Activated naive CD4-positive, alpha-beta T cell treated with anti-CD3 and anti-CD28 coated beads, Interleukin-2, amount 50 U/mL, for 24 hours (primary cell): ENCODE results near the gene GLRA1.
A peak's percentile ranks its signal among the peaks of the same experiment; 100 is the strongest.
"Not testable (repeated sequence)": the region's sequence is repeated elsewhere in the genome, so short reads cannot be mapped to it uniquely, and the experiment has no call there.

Source experiments
- H3K27ac Mint-ChIP-seq: one replicate; pipeline ENCODE4 v1.8.0; 2021; ENCODE audit warnings: mild to moderate bottlenecking, mixed read lengths
- H3K27me3 Mint-ChIP-seq: one replicate; pipeline ENCODE4 v1.8.0; 2021; ENCODE audit warnings: mixed read lengths
- H3K36me3 Mint-ChIP-seq: one replicate; pipeline ENCODE4 v1.8.0; 2021; ENCODE audit warnings: mixed read lengths
- H3K4me1 Mint-ChIP-seq: one replicate; pipeline ENCODE4 v1.8.0; 2021; ENCODE audit warnings: mixed read lengths
- H3K4me3 Mint-ChIP-seq: one replicate; pipeline ENCODE4 v1.8.0; 2021; ENCODE audit warnings: mild to moderate bottlenecking, mixed read lengths
- H3K9me3 Mint-ChIP-seq: one replicate; pipeline ENCODE4 v1.8.0; 2021; ENCODE audit warnings: mixed read lengths

Gene GLRA1

GRCh38 chr5:151787817-151788216 lies 136.8 kb downstream of the GLRA1 start:
- Mint-ChIP-seq H3K27me3 (no peaks in the 10 kb centered on the region), H3K36me3 (peaks cover 12% of the 10 kb centered on the region), H3K9me3 (no peaks in the 10 kb centered on the region), H3K4me1 (peaks cover 62% of the 10 kb centered on the region), H3K4me3 (no peak overlapping the region), H3K27ac (no peak overlapping the region)

GRCh38 chr5:151786468-151786867 lies 138.2 kb downstream of the GLRA1 start:
- Mint-ChIP-seq H3K27ac (peak overlapping the region; percentile 43), H3K4me3 (peak overlapping the region; percentile 30), H3K9me3 (no peaks in the 10 kb centered on the region), H3K36me3 (peaks cover 11% of the 10 kb centered on the region), H3K4me1 (peaks cover 68% of the 10 kb centered on the region), H3K27me3 (no peaks in the 10 kb centered on the region)

- Mint-ChIP-seq H3K27me3 (no peaks in the 10 kb centered on the region), H3K36me3 (peaks cover 8% of the 10 kb centered on the region), H3K4me1 (peaks cover 71% of the 10 kb centered on the region), H3K4me3 (no peak overlapping the region), H3K9me3 (no peaks in the 10 kb centered on the region), H3K27ac (no peak overlapping the region)
Observed at GRCh38 chr5:151784141-151784540, 140.5 kb downstream of the GLRA1 start.

- not testable (repeated sequence) for H3K27me3 Mint-ChIP-seq, H3K27ac Mint-ChIP-seq, H3K9me3 Mint-ChIP-seq
- Mint-ChIP-seq H3K4me1 (peaks cover 74% of the 10 kb centered on the region), H3K4me3 (peak overlapping the region; percentile 42), H3K36me3 (peaks cover 10% of the 10 kb centered on the region)
Observed at GRCh38 chr5:151783664-151784063, 141.0 kb downstream of the GLRA1 start.

GRCh38 chr5:151781201-151781600 lies 143.4 kb downstream of the GLRA1 start:
- peak overlapping the region; percentile 6 for H3K4me3 Mint-ChIP-seq
- peaks cover 13% of the 10 kb centered on the region for H3K36me3 Mint-ChIP-seq
- no peak overlapping the region for H3K27ac Mint-ChIP-seq
- no peaks in the 10 kb centered on the region for H3K27me3 Mint-ChIP-seq
- peaks cover 94% of the 10 kb centered on the region for H3K4me1 Mint-ChIP-seq
- no peaks in the 10 kb centered on the region for H3K9me3 Mint-ChIP-seq

DNA sequence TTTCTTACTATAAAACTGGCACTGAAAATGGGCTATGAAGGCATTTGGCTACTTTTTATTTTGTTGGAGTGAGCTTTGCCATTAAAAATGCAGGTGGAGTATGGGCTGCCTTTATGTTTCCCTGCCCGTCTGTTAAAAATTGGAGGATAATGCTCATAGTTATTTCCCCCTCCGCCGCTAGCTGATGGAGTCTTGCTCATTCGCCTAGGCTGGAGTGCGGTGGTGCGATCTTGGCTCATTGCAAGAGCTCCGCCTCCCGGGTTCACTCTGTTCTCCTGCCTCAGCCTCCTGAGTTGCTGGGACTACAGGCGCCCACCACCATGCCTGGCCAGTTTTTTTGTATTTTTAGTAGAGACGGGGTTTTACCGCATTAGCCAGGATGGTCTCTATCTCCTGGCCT lies 144.3 kb downstream of the GLRA1 start:
- Mint-ChIP-seq H3K4me1 (peaks cover 94% of the 10 kb centered on the region), H3K27ac (no peak overlapping the region), H3K4me3 (peak overlapping the region; percentile 58)

DNA sequence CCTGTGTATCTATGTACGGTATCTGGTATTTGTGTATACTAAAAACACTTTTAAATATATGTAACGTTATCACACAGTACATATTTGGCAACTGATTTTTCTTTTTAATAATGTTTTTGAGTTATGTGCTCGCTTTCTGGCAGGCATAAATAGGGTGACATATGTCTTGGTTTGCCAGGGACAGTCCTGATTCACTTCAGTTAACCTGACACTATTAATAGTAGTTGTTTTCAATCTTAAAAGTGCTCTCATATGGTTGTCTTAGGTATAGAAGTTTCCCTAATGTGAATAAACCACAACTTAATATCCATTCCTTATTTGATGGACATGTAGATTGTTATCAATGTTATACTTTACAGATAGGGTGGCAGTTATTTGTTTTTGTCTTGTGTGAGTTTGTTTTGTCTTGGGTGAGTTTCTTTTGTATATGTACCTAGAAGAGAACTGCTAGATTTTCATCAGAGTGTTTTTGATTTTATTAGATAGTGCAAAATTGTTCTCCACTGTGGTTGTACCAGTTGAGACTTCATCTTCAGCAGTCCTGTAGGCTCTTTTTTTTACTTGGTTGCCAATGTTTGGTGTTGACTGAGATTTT lies 145.0 kb downstream of the GLRA1 start:
- peak overlapping the region; percentile 74 for H3K27ac Mint-ChIP-seq
- peak overlapping the region; percentile 58 for H3K4me3 Mint-ChIP-seq
- H3K4me1 Mint-ChIP-seq = peaks cover 95% of the 10 kb centered on the region
- H3K27me3 Mint-ChIP-seq = no peaks in the 10 kb centered on the region
- peaks cover 22% of the 10 kb centered on the region for H3K36me3 Mint-ChIP-seq
- no peaks in the 10 kb centered on the region for H3K9me3 Mint-ChIP-seq

More for the DNA sequence above, 144.3 kb downstream of the GLRA1 start:
- H3K27me3 Mint-ChIP-seq = no peaks in the 10 kb centered on the region
- peaks cover 19% of the 10 kb centered on the region for H3K36me3 Mint-ChIP-seq
- no peaks in the 10 kb centered on the region for H3K9me3 Mint-ChIP-seq

DNA sequence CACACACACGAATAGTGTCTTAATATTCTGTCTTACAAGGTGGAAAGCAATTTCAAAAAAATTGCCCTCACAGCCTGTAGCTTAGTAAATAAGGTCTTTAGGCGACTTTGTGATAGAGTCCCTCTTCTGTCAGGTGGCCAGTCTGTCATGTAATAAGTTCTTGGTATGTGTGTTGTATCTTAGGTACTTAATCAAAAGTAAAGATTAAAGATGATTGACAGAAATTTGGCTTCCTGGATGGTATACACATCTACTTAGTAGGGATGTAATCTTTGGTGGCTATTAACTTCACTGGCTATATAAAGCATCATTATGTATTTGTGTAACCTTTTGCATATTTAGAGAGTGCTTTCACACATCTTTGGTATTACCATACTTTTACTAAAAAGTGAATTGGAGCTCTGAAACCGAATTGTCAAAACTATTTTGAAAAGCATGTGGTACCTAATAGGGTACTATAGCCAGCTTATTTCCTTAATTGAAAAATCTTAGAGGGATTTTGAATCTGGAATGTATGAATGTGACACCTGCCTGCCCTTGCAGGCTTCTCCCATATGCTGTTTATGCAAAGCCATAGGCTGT lies 149.5 kb downstream of the GLRA1 start:
- Mint-ChIP-seq H3K4me1 (peaks cover 69% of the 10 kb centered on the region), H3K27me3 (no peaks in the 10 kb centered on the region), H3K27ac (peak overlapping the region; percentile 59), H3K9me3 (no peaks in the 10 kb centered on the region), H3K36me3 (peaks cover 32% of the 10 kb centered on the region), H3K4me3 (peak overlapping the region; percentile 94)

GRCh38 chr5:151773951-151774350 lies 150.7 kb downstream of the GLRA1 start:
- Mint-ChIP-seq H3K4me1 (peaks cover 62% of the 10 kb centered on the region), H3K27me3 (no peaks in the 10 kb centered on the region), H3K36me3 (peaks cover 25% of the 10 kb centered on the region), H3K27ac (no peak overlapping the region), H3K9me3 (no peaks in the 10 kb centered on the region), H3K4me3 (peak overlapping the region; percentile 94)

DNA sequence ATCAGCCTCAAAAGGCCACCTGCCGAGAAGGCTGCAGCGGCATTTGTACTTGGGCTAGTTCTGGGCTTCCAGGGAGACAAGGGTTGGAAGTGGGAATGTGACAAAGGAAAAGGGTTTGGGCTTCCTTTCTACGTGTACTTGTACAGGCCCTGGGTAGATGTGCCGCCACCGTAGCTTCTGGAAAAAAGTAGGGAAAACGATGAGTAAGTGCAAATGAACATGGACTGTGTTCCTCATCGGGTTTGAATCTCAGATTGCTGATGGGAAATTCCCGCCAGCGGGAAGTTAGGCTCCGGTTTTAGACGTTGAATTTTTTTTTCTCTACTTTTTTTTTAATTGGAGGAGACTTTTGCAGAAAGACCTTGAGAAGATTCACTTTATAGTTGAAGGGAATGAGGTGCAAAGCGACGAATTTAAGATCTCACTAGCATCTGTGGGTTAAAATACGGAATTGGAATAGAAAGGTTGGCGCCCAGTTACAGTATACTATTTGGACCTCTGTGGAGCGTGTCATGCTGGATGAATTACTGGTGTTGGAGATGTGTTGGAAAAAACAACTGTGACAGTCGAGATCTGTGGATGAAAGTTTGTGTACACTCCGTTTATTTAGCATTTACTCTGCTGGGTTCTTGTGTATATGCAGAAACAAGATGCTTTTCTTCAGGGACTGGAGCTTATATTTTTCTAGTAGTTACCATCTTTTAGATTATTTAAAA lies 151.6 kb downstream of the GLRA1 start:
- H3K9me3 Mint-ChIP-seq = no peaks in the 10 kb centered on the region
- H3K4me1 Mint-ChIP-seq = peaks cover 55% of the 10 kb centered on the region
- H3K27ac Mint-ChIP-seq = peak overlapping the region; percentile 76
- H3K36me3 Mint-ChIP-seq = peaks cover 25% of the 10 kb centered on the region
- H3K4me3 Mint-ChIP-seq = peak overlapping the region; percentile 94
- no peaks in the 10 kb centered on the region for H3K27me3 Mint-ChIP-seq
